Suprapubic skin (tissue), 4 donors: ENCODE data around the gene UBXN6. TPM values are rescaled to one million over a fixed set of nuclear protein-coding genes. Genes with fewer than 3 reads are reported as not detected.

Experiments
- DNase-seq, 2 donors: peaks; one replicate each; pipeline ENCODE4 v3.0.0-alpha.2; 2019; ENCODE audit warnings: low spot score in 2 of 2
- H3K27ac ChIP-seq: fragments of 200-600 bp; sonication (generic); one replicate; pipeline ENCODE4 v1.5.1; 2019
- H3K27me3 ChIP-seq: fragments of 200-600 bp; sonication (generic); one replicate; pipeline ENCODE4 v1.5.1; 2019
- H3K36me3 ChIP-seq: fragments of 200-600 bp; sonication (generic); one replicate; pipeline ENCODE4 v1.5.1; 2019
- H3K4me1 ChIP-seq: fragments of 200-600 bp; sonication (generic); one replicate; pipeline ENCODE4 v1.5.1; 2019
- H3K4me3 ChIP-seq: fragments of 200-600 bp; sonication (generic); one replicate; pipeline ENCODE4 v1.5.1; 2019; ENCODE audit warnings: mild to moderate bottlenecking
- H3K9me3 ChIP-seq: fragments of 200-600 bp; sonication (generic); one replicate; pipeline ENCODE4 v1.5.1; 2019
- EP300 ChIP-seq: sonication (generic); formaldehyde crosslinking; IDR thresholded peaks from one replicate; pipeline ENCODE4 v1.6.1; 2017; ENCODE audit warnings: antibody characterized with exemption
- POLR2A ChIP-seq, 2 donors: fragments of 450-650 bp; IDR thresholded peaks; one replicate each; pipeline ENCODE4 v1.6.1; 2017; ENCODE audit warnings: antibody characterized with exemption in 2 of 2, mild to moderate bottlenecking in 2 of 2, moderate library complexity in 2 of 2
- POLR2AphosphoS5 ChIP-seq, 3 donors: sonication (generic); formaldehyde crosslinking; IDR thresholded peaks; one replicate each; pipeline ENCODE4 v1.6.1; 2017; ENCODE audit warnings: antibody characterized with exemption in 3 of 3
- WGBS: methylation state at CpG from one replicate; pipeline ENCODE4 v1.1.5; 2018; 5-methylcytosine and 5-hydroxymethylcytosine counted together
- total RNA-seq, 4 donors: library from RNA; depleted of rRNA; stranded (reverse); fragments of >200 nt; gene quantifications; one replicate each; pipeline ENCODE4 v1.1.0, GENCODE V29; 2016
- TF ChIP-seq, protein P1 (sequence below), 2 donors: fragments of 200-600 bp in 1 of 2; fragments of 450-650 bp in 1 of 2; sonication (generic) in 1 of 2; IDR thresholded peaks; one replicate each; pipeline ENCODE4 v1.5.1; 2016 to 2019; ENCODE audit warnings: antibody characterized with exemption in 2 of 2, mild to moderate bottlenecking in 1 of 2, moderate library complexity in 1 of 2

Gene UBXN6
- total RNA-seq, 4 donors from 2014 or later: 108 to 257 (median 167) TPM

DNA sequence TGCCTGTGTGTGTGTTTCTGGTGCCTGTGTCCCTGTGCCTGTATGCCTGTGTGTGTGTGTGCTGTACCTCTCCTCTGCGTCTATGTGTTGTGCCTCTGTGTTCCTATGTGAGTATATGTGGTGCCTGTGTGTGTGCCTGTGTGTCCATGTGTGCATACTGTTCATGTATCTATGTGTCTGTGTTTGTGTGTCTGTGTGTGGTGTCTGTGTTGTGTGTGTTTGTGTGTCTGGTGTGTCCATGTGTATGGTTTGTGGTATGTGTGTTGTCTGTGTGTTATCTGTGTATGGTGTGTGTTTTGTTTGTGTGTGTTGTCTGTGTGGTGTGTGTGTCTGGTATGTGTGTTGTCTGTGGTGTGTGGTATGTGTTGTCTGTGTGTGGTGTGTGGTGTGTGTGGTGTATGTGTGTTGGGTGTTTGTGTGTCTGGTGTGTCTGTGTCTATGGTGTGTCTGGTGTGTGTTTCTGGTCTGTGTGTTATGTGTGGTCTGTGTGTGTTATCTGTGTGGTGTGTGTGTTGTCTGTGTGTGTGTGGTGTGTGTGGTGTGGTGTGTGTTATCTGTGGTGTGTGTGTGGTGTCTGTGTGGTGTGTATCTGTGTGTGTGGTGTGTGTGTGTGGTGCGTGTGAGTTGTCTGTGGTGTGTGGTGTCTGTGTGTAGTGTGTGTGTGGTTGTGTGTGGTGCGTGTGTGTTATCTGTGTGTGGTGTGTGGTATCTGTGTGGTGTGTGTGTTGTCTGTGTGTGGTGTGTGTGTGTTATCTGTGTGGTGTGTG lies 34.9 kb upstream of the UBXN6 start:
- H3K4me1 ChIP-seq: no peaks in the 10 kb centered on the region
- WGBS: 91% methylated on average over 2 of the region's 3 CpGs
- no peak for DNase-seq
- H3K4me3 ChIP-seq: no peak overlapping the region
- no peak for TF ChIP-seq POLR2A (IDR thresholded peaks at IDR 0.05)
- TF ChIP-seq POLR2AphosphoS5 (IDR thresholded peaks at IDR 0.05): no peak
- TF ChIP-seq EP300: no peak
- TF ChIP-seq, protein P1, sequence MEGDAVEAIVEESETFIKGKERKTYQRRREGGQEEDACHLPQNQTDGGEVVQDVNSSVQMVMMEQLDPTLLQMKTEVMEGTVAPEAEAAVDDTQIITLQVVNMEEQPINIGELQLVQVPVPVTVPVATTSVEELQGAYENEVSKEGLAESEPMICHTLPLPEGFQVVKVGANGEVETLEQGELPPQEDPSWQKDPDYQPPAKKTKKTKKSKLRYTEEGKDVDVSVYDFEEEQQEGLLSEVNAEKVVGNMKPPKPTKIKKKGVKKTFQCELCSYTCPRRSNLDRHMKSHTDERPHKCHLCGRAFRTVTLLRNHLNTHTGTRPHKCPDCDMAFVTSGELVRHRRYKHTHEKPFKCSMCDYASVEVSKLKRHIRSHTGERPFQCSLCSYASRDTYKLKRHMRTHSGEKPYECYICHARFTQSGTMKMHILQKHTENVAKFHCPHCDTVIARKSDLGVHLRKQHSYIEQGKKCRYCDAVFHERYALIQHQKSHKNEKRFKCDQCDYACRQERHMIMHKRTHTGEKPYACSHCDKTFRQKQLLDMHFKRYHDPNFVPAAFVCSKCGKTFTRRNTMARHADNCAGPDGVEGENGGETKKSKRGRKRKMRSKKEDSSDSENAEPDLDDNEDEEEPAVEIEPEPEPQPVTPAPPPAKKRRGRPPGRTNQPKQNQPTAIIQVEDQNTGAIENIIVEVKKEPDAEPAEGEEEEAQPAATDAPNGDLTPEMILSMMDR (IDR thresholded peaks at IDR 0.05): no peak
- H3K27ac ChIP-seq: no peak overlapping the region
- H3K36me3 ChIP-seq: peaks cover 79% of the 10 kb centered on the region
- H3K9me3 ChIP-seq: no peaks in the 10 kb centered on the region
- no peaks in the 10 kb centered on the region for H3K27me3 ChIP-seq

DNA sequence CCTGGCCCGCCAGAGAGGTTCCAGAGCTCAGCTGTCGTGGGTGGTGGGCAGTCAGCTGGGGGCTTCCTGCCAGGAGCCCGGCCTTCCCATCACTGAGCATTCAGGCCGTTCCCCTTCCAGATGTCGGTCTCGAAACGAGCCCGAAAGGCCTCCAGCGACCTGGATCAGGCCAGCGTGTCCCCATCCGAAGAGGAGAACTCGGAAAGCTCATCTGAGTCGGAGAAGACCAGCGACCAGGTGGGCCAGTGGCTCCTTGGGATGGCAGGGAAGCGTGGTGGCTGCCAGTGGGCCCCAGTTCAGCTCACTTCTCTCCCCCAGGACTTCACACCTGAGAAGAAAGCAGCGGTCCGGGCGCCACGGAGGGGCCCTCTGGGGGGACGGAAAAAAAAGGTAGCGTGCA lies 33.9 kb upstream of the UBXN6 start:
- Histone ChIP-seq H3K27me3 (no peaks in the 10 kb centered on the region), H3K36me3 (peaks cover 69% of the 10 kb centered on the region), H3K9me3 (no peaks in the 10 kb centered on the region), H3K4me3 (no peak overlapping the region), H3K27ac (no peak overlapping the region), H3K4me1 (no peaks in the 10 kb centered on the region)
- TF ChIP-seq POLR2A (IDR thresholded peaks at IDR 0.05): no peak
- TF ChIP-seq, protein P1 (IDR thresholded peaks at IDR 0.05): no peak
- no peak for TF ChIP-seq EP300
- TF ChIP-seq POLR2AphosphoS5 (IDR thresholded peaks at IDR 0.05): no peak
- 93% methylated on average over 19 of the region's 21 CpGs for WGBS
- DNase-seq: no peak

DNA sequence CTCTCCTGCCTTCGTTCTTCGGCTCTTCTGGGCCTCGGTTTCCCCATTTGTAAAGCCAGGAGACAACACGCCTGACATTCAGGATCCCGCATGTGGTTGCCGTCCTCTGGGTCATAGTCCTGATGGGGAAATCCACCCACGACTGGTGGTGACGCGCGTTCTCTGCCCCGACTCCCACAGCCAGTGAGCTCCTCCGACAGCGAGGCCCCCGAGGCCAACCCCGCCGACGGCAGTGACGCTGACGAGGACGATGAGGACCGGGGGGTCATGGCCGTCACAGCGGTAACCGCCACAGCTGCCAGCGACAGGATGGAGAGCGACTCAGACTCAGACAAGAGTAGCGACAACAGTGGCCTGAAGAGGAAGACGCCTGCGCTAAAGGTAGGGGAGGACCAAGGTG lies 30.9 kb upstream of the UBXN6 start:
- 94% methylated on average over 29 of the region's 29 CpGs for WGBS

DNA sequence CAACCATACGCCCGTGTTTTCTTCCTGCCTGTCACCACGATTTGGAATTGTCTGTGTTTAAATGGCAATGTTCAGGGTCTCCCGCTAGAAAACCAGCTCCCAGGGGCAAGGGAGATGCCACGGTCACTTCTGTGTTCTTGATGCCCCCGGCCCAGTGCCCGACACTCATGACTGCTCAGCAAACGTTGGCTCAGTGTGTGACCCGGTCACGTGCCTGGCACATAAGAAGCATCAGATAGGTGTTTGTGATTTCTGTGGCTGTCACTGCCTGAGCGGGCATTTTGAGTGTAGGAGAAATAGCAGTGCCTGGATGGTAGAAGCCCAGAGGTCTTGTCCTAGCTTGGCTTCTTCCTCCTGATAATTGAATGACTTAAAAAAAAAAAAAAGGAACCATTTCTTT lies 30.0 kb upstream of the UBXN6 start:
- no peak overlapping the region for H3K4me3 ChIP-seq
- 85% methylated on average over 11 of the region's 11 CpGs for WGBS
- no peak for TF ChIP-seq POLR2AphosphoS5 (IDR thresholded peaks at IDR 0.05)
- no peak for TF ChIP-seq EP300
- no peak for TF ChIP-seq POLR2A (IDR thresholded peaks at IDR 0.05)
- TF ChIP-seq, protein P1 (IDR thresholded peaks at IDR 0.05): no peak
- H3K4me1 ChIP-seq: no peaks in the 10 kb centered on the region
- H3K36me3 ChIP-seq: peaks cover 56% of the 10 kb centered on the region
- H3K9me3 ChIP-seq: no peaks in the 10 kb centered on the region
- H3K27me3 ChIP-seq: no peaks in the 10 kb centered on the region
- H3K27ac ChIP-seq: no peak overlapping the region
- DNase-seq: no peak

More for the DNA sequence above, 30.9 kb upstream of the UBXN6 start:
- Histone ChIP-seq H3K36me3 (peaks cover 52% of the 10 kb centered on the region), H3K4me1 (no peaks in the 10 kb centered on the region), H3K4me3 (no peak overlapping the region), H3K9me3 (no peaks in the 10 kb centered on the region), H3K27ac (no peak overlapping the region), H3K27me3 (no peaks in the 10 kb centered on the region)
- DNase-seq: no peak
- no peak for TF ChIP-seq POLR2A (IDR thresholded peaks at IDR 0.05)
- TF ChIP-seq EP300: no peak
- TF ChIP-seq POLR2AphosphoS5 (IDR thresholded peaks at IDR 0.05): no peak
- TF ChIP-seq, protein P1 (IDR thresholded peaks at IDR 0.05): no peak

DNA sequence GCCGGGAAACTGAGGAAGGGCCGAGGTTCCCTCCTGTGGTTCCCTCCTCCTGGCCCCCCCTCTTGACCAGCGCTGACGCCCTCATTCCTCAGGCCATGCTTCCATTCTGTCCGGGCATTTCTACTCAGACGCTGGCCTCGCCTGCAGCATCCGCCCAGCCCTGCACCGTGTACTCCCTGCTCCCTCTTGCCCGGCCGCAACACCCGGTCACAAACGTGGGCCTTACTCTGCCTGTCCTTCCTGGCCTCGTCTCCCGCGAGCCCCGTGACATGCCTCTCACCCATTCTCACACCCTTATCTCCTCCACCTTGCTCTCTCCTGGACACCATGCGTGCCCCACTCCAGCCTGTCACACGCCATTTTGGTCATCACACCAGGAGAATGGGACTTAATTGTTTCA lies 25.8 kb upstream of the UBXN6 start:
- H3K36me3 ChIP-seq: peaks cover 56% of the 10 kb centered on the region
- WGBS: 90% methylated on average over 19 of the region's 19 CpGs
- H3K4me1 ChIP-seq: no peaks in the 10 kb centered on the region
- H3K27ac ChIP-seq: no peak overlapping the region
- no peak for DNase-seq
- H3K9me3 ChIP-seq: no peaks in the 10 kb centered on the region
- no peak overlapping the region for H3K4me3 ChIP-seq
- no peak for TF ChIP-seq EP300
- no peak for TF ChIP-seq POLR2AphosphoS5 (IDR thresholded peaks at IDR 0.05)
- TF ChIP-seq POLR2A (IDR thresholded peaks at IDR 0.05): no peak
- TF ChIP-seq, protein P1 (IDR thresholded peaks at IDR 0.05): no peak
- no peaks in the 10 kb centered on the region for H3K27me3 ChIP-seq
